ENCODE measurements around the gene GATA1. TPM values are rescaled to one million over a fixed set of nuclear protein-coding genes. Genes with fewer than 3 reads are reported as not detected.
A peak's percentile ranks its signal among the peaks of the same experiment; 100 is the strongest.

GATA1 gene
- total and polyA plus RNA-seq, 10 of the 15 experiments (the other 5 are each of a cell fraction or from before 2014, with no cell fraction given) = 0.24 to 0.36 TPM; not detected in 8

DNA sequence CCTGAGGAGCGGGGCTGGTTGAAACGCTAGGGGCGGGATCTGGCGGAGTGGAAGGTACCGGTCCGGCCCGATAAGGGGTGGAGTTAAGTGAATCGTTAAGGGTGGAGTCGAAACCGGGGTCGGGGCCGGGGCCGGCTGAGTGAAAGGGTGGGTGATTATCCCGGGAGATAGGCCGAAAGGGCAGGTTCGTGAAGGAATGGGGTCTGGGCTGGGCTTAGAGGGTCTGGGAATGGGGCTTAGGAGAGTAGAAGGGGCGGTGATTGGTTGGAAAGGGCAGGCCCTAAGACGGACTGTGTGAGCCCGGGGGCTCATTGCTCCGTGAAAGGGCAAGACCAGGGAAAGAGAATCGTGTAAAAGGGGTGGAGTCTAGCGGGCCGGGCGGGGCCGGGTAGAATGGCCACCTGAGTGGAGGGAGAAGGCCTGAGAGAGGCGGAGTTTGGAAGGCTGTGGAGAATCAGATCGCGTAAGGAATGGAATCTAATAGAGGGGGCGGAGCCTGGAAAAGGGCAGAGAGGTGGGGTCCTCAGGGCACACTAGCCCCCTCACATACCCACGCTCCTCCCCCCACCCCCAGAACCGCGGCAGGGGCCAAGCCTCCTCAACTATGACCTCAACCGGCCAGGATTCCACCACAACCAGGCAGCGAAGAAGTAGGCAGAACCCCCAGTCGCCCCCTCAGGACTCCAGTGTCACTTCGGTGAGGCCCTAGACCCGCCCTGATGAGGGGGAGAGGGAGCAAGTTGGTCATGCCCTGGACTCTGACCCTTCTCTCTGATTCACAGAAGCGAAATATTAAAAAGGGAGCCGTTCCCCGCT lies 15.9 kb downstream of the GATA1 start:
- peak overlapping the region; percentile 74 for H2AFZ ChIP-seq (ENCODE audit: control insufficient read depth, low read depth, low read length)
- ATAC-seq (peak; percentile 80), FAIRE-seq (no peak)

More for the DNA sequence above, 15.9 kb downstream of the GATA1 start:
- peak overlapping the region; percentile 62 for H3K4me3 ChIP-seq
- SMC1A ChIA-PET (ENCODE audit: uncharacterized antibody, unreplicated experiment) = interaction anchor here (1.0 to 1.5 kb wide), 4 partner anchors 13 to 144 kb away, joined by 3 to 4 read pairs (median 4); no protein-coding TSS in a partner anchor
- CTCF ChIA-PET = interaction anchor here (0.7 to 1.0 kb wide), 4 partner anchors 65 to 277 kb away, joined by 3 to 4 read pairs (median 3); partner anchors contain the start of gene WDR45
- no peaks in the 10 kb centered on the region for H4K20me1 ChIP-seq (ENCODE audit: control insufficient read depth, insufficient read depth)
- peak overlapping the region; percentile 66 for H3K4me2 ChIP-seq (ENCODE audit: control insufficient read depth, insufficient read depth)
- in situ Hi-C loops (cut with MboI) (loop anchor here (10.0 kb wide), 1 partner anchor 383 kb away; the partner anchor contains the start of gene PRICKLE3), intact Hi-C loops (cut with micrococcal nuclease; ENCODE audit: unreplicated experiment) (loop anchor here (5.0 kb wide), 4 partner anchors 105 to 240 kb away; partner anchors contain the start of genes OTUD5, SUV39H1 and TFE3)
- H3K79me2 ChIP-seq (ENCODE audit: control insufficient read depth, insufficient read depth, low read length) = no peaks in the 10 kb centered on the region; the same call in none of the 2 replicates
- H3K9ac ChIP-seq (ENCODE audit: control insufficient read depth, insufficient read depth, low read length) = peak overlapping the region; percentile 86
- TF ChIP-seq SMC3 (IDR thresholded peaks at IDR 0.05; ENCODE audit: borderline replicate concordance, low read length) (no peak), POLR2AphosphoS5 (IDR thresholded peaks at IDR 0.05; ENCODE audit: low read length) (peak; percentile 59; the same call in 1 of the 2 replicates), CHD1 (IDR thresholded peaks at IDR 0.05; ENCODE audit: low read depth, low read length) (no peak), NBN (IDR thresholded peaks at IDR 0.05) (peak; percentile 93), MTA2 (IDR thresholded peaks at IDR 0.05; ENCODE audit: low read depth) (peak; percentile 15; the same call in 1 of the 2 replicates), RFX5 (IDR thresholded peaks at IDR 0.05; ENCODE audit: low read depth, low read length) (no peak), POLR2A (IDR thresholded peaks at IDR 0.05; ENCODE audit: low read depth, low read length) (peak; percentile 66)
- TF ChIP-seq, protein P1, sequence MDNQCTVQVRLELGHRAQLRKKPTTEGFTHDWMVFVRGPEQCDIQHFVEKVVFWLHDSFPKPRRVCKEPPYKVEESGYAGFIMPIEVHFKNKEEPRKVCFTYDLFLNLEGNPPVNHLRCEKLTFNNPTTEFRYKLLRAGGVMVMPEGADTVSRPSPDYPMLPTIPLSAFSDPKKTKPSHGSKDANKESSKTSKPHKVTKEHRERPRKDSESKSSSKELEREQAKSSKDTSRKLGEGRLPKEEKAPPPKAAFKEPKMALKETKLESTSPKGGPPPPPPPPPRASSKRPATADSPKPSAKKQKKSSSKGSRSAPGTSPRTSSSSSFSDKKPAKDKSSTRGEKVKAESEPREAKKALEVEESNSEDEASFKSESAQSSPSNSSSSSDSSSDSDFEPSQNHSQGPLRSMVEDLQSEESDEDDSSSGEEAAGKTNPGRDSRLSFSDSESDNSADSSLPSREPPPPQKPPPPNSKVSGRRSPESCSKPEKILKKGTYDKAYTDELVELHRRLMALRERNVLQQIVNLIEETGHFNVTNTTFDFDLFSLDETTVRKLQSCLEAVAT (IDR thresholded peaks at IDR 0.05) = peak; percentile 74
- TF ChIP-seq, protein P2, sequence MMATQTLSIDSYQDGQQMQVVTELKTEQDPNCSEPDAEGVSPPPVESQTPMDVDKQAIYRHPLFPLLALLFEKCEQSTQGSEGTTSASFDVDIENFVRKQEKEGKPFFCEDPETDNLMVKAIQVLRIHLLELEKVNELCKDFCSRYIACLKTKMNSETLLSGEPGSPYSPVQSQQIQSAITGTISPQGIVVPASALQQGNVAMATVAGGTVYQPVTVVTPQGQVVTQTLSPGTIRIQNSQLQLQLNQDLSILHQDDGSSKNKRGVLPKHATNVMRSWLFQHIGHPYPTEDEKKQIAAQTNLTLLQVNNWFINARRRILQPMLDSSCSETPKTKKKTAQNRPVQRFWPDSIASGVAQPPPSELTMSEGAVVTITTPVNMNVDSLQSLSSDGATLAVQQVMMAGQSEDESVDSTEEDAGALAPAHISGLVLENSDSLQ (IDR thresholded peaks at IDR 0.05) = peak; percentile 28; the same call in 1 of the 2 replicates
- POLR2A ChIA-PET = interaction anchor here (0.9 to 1.9 kb wide), 10 partner anchors 65 to 200 kb away, joined by 3 to 10 read pairs (median 5); partner anchors contain the start of genes GRIPAP1, OTUD5, PQBP1 and TIMM17B
- RAD21 ChIA-PET (ENCODE audit: unreplicated experiment) = interaction anchor here (0.6 to 1.7 kb wide), 4 partner anchors 96 to 156 kb away, joined by 3 to 7 read pairs (median 6); partner anchors contain the start of genes PQBP1 and TIMM17B
- H3K27me3 ChIP-seq (replicated peaks in 1 of 2; ENCODE audit: control insufficient read depth in 2 of 2, insufficient read depth in 2 of 2, low read length in 1 of 2) = no peaks in the 10 kb centered on the region
- peaks cover 0 to 3% of the 10 kb centered on the region in 2 experiments; a peak in 1 of 4 replicates for H3K36me3 ChIP-seq (ENCODE audit: control insufficient read depth in 2 of 2, insufficient read depth in 2 of 2, low read length in 1 of 2)
- 32% methylated on average over 39 of the region's 40 CpGs for WGBS (ENCODE audit: insufficient coverage, insufficient replicate concordance, low lambda C conversion rate, missing lambda C conversion rate)
- peak overlapping the region; percentile 93 for H3K27ac ChIP-seq (ENCODE audit: control insufficient read depth, insufficient read depth)
- H3K4me1 ChIP-seq (ENCODE audit: control insufficient read depth, insufficient read depth, low read length) = no peaks in the 10 kb centered on the region
- DNase-seq (ENCODE audit: low read depth, low spot score) = peak; percentile 40
- H3K9me3 ChIP-seq (replicated peaks; ENCODE audit: control insufficient read depth, insufficient read depth, low read length) = no peaks in the 10 kb centered on the region
- BruUV-seq (replicated peaks) = TSS peak; percentile 85

All from GM12878 (cell line).